HG02852 (cell line): ENCODE measurements around the gene SIPA1.
"Not testable (repeated sequence)": the region's sequence is repeated elsewhere in the genome, so short reads cannot be mapped to it uniquely, and the experiment has no call there.

Experiments
- ATAC-seq: cut with Tn5 transposase; IDR thresholded peaks from one replicate; pipeline ENCODE4 v1.9.1; 2021; ENCODE audit warnings: mild to moderate bottlenecking, moderate library complexity; ENCODE audit not compliant: unreplicated experiment

SIPA1 gene

GRCh38 chr11:65623177-65623576 is 14.7 kb upstream of the SIPA1 start:
- ATAC-seq: no peak

- ATAC-seq: no peak
These were observed 13.9 kb upstream of the SIPA1 start for GRCh38 chr11:65623852-65624616.

- no peak for ATAC-seq
These were observed 12.8 kb upstream of the SIPA1 start for GRCh38 chr11:65624931-65625627.

- no peak for ATAC-seq
These were observed 12.1 kb upstream of the SIPA1 start for GRCh38 chr11:65625628-65626342.

GRCh38 chr11:65627202-65627601 is 10.7 kb upstream of the SIPA1 start:
- no peak for ATAC-seq

GRCh38 chr11:65629579-65629978 is 8.3 kb upstream of the SIPA1 start:
- no peak for ATAC-seq

- no peak for ATAC-seq
These were observed 7.7 kb upstream of the SIPA1 start for GRCh38 chr11:65630215-65630614.

- ATAC-seq: no peak
These were observed 4.4 kb upstream of the SIPA1 start for GRCh38 chr11:65633390-65634108.

GRCh38 chr11:65634109-65634436 is 3.8 kb upstream of the SIPA1 start:
- no peak for ATAC-seq

GRCh38 chr11:65634440-65634839 is 3.5 kb upstream of the SIPA1 start:
- no peak for ATAC-seq

- ATAC-seq: no peak
These were observed 2.8 kb upstream of the SIPA1 start for GRCh38 chr11:65634905-65635731.

GRCh38 chr11:65636108-65637031 is 1.5 kb upstream of the SIPA1 start:
- no peak for ATAC-seq

- no peak for ATAC-seq
These were observed 806 bp upstream of the SIPA1 start for GRCh38 chr11:65637032-65637557.

- ATAC-seq: not testable (repeated sequence)
These were observed 1.3 kb downstream of the SIPA1 start for GRCh38 chr11:65639228-65639597.

GRCh38 chr11:65639623-65640482 is 2.0 kb downstream of the SIPA1 start:
- no peak for ATAC-seq

- no peak for ATAC-seq
These were observed 2.8 kb downstream of the SIPA1 start for GRCh38 chr11:65640483-65641296.

- ATAC-seq: no peak
These were observed 3.6 kb downstream of the SIPA1 start for GRCh38 chr11:65641297-65642013.
